ENCODE results near the gene DCAF11.

The DCAF11 gene

DNA sequence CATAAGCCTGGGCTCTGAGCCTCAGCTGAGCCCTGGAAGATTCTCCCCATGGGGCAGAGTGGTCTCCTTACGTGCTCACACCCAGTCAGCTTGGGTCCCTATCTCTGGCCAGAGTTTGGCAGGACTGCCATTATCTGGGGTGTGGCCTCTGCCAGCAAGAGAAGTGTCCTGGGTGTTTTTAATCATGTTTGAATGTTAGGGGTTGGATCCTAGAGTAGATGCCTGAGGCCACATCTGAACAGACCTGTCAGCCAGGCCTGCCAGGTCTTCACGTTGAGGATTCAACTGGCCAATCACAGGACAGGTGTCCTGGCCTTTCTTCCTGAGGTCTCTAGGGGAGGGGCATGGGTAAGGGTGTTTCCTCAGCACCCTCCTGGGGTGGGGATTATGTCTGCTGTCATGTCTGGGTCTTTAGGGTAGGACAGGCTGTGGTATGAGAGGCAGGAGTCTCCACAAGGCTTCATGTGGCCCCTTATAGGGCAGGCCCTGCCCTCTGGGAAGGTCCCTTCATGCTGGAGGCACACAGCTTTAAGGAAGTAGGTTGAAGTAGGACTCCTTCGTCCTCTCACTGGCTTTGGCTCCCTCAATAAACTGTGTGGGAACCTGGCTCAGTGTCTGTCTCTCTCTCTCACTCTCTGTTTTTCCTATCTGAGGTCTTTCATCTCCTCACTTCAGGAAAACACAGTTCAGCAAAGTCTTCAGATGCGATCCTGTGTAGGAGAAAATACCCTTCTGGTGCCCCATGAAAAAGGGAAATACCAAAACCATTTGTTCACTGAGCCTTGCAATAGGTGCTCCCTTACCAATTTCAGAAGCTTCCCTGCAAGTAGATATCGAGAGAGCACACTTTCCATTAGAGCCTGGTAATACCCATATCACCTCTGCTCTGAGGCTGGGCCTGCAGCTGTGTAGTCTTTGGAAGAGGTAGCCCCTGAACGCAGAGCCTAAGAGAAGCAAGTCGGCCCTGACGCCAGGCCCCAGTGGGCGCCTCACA is 9.1 kb downstream of the DCAF11 start:
- H3K79me2 ChIP-seq (ENCODE audit: low read length): no peaks in the 10 kb centered on the region
- H3K27ac ChIP-seq (ENCODE audit: low read length): peak overlapping the region; percentile 87
- H3K9me3 ChIP-seq (ENCODE audit: insufficient read depth, low read length): no peaks in the 10 kb centered on the region
- TF ChIP-seq EZH2phosphoT487 (IDR thresholded peaks at IDR 0.05; ENCODE audit: low read depth) (no peak), CTCF (IDR thresholded peaks at IDR 0.05; ENCODE audit: low read depth, low read length) (no peak)
- peaks cover 32% of the 10 kb centered on the region for H3K36me3 ChIP-seq (replicated peaks; ENCODE audit: low read depth, low read length)
- H3K27me3 ChIP-seq (ENCODE audit: low read depth, low read length): no peaks in the 10 kb centered on the region
- peak overlapping the region; percentile 27 for H3K4me3 ChIP-seq (ENCODE audit: low read length)
- H3K4me1 ChIP-seq (ENCODE audit: low read length): peaks cover 19% of the 10 kb centered on the region
- H3K9ac ChIP-seq (ENCODE audit: low read length): peak overlapping the region; percentile 43; the same call in 1 of the 2 replicates
- H3K4me2 ChIP-seq (ENCODE audit: low read length): peak overlapping the region; percentile 67
- H2AFZ ChIP-seq (ENCODE audit: low read depth, low read length): peak overlapping the region; percentile 47; the same call in 1 of the 2 replicates
- H4K20me1 ChIP-seq (ENCODE audit: insufficient read depth, low read length): no peaks in the 10 kb centered on the region

GRCh38 chr14:24126939-24127338 is 12.4 kb downstream of the DCAF11 start:
- Histone ChIP-seq H3K27ac (ENCODE audit: low read length) (no peak overlapping the region), H2AFZ (ENCODE audit: low read depth, low read length) (no peak overlapping the region), H3K4me1 (ENCODE audit: low read length) (peaks cover 32% of the 10 kb centered on the region), H3K9me3 (ENCODE audit: insufficient read depth, low read length) (no peaks in the 10 kb centered on the region), H3K4me3 (ENCODE audit: low read length) (no peak overlapping the region), H3K79me2 (ENCODE audit: low read length) (no peaks in the 10 kb centered on the region), H4K20me1 (ENCODE audit: insufficient read depth, low read length) (no peaks in the 10 kb centered on the region), H3K27me3 (ENCODE audit: low read depth, low read length) (no peaks in the 10 kb centered on the region), H3K9ac (ENCODE audit: low read length) (no peak overlapping the region), H3K36me3 (replicated peaks; ENCODE audit: low read depth, low read length) (peaks cover 13% of the 10 kb centered on the region), H3K4me2 (ENCODE audit: low read length) (no peak overlapping the region)
- no peak for TF ChIP-seq EZH2phosphoT487 (IDR thresholded peaks at IDR 0.05; ENCODE audit: low read depth)
- TF ChIP-seq CTCF (IDR thresholded peaks at IDR 0.05; ENCODE audit: low read depth, low read length): no peak

GRCh38 chr14:24127673-24128072 is 13.1 kb downstream of the DCAF11 start:
- Histone ChIP-seq H3K27ac (ENCODE audit: low read length) (no peak overlapping the region), H2AFZ (ENCODE audit: low read depth, low read length) (no peak overlapping the region), H3K79me2 (ENCODE audit: low read length) (no peaks in the 10 kb centered on the region), H3K27me3 (ENCODE audit: low read depth, low read length) (no peaks in the 10 kb centered on the region), H3K36me3 (replicated peaks; ENCODE audit: low read depth, low read length) (peaks cover 10% of the 10 kb centered on the region), H3K9ac (ENCODE audit: low read length) (no peak overlapping the region), H3K4me2 (ENCODE audit: low read length) (no peak overlapping the region), H3K4me3 (ENCODE audit: low read length) (no peak overlapping the region), H3K4me1 (ENCODE audit: low read length) (peaks cover 32% of the 10 kb centered on the region), H3K9me3 (ENCODE audit: insufficient read depth, low read length) (no peaks in the 10 kb centered on the region), H4K20me1 (ENCODE audit: insufficient read depth, low read length) (no peaks in the 10 kb centered on the region)
- TF ChIP-seq EZH2phosphoT487 (IDR thresholded peaks at IDR 0.05; ENCODE audit: low read depth): no peak
- TF ChIP-seq CTCF (IDR thresholded peaks at IDR 0.05; ENCODE audit: low read depth, low read length): no peak

GRCh38 chr14:24129410-24129998 is 14.9 kb downstream of the DCAF11 start:
- Histone ChIP-seq H4K20me1 (ENCODE audit: insufficient read depth, low read length) (no peaks in the 10 kb centered on the region), H3K27ac (ENCODE audit: low read length) (no peak overlapping the region), H3K36me3 (replicated peaks; ENCODE audit: low read depth, low read length) (no peaks in the 10 kb centered on the region), H2AFZ (ENCODE audit: low read depth, low read length) (no peak overlapping the region), H3K27me3 (ENCODE audit: low read depth, low read length) (no peaks in the 10 kb centered on the region), H3K79me2 (ENCODE audit: low read length) (no peaks in the 10 kb centered on the region), H3K4me1 (ENCODE audit: low read length) (peaks cover 14% of the 10 kb centered on the region), H3K9me3 (ENCODE audit: insufficient read depth, low read length) (no peaks in the 10 kb centered on the region), H3K4me3 (ENCODE audit: low read length) (no peak overlapping the region), H3K9ac (ENCODE audit: low read length) (no peak overlapping the region), H3K4me2 (ENCODE audit: low read length) (no peak overlapping the region)
- TF ChIP-seq CTCF (IDR thresholded peaks at IDR 0.05; ENCODE audit: low read depth, low read length) (no peak), EZH2phosphoT487 (IDR thresholded peaks at IDR 0.05; ENCODE audit: low read depth) (no peak)

Measured in OCI-LY3 (cell line).